Astrocyte (in vitro differentiated cells and primary cell): Measurements from ENCODE around the gene LY6G5B. TPM values are rescaled to one million over a fixed set of nuclear protein-coding genes. Genes with fewer than 3 reads are reported as not detected.

Experiments used
- DNase-seq: peaks from one replicate; pipeline ENCODE4 v3.0.0-alpha.2; 2010; ENCODE audit warnings: low read depth
- FAIRE-seq: peaks from 2 replicates; lab custom pipeline; 2011; peaks lifted over from hg19 to GRCh38; lab: Jason Lieb, UNC
- H2AFZ ChIP-seq: 2 replicates; pipeline ENCODE4 v1.6.0; 2012; ENCODE audit warnings: low read depth, low read length, inconsistent platforms
- H3K27ac ChIP-seq: 2 replicates; pipeline ENCODE4 v1.5.1; 2011; ENCODE audit warnings: low read depth, low read length, inconsistent platforms
- H3K27me3 ChIP-seq: 2 replicates; pipeline ENCODE4 v1.6.0; 2011; ENCODE audit warnings: low read length, inconsistent platforms; ENCODE audit not compliant: insufficient read depth
- H3K36me3 ChIP-seq: 2 replicates; pipeline ENCODE4 v1.5.1; 2011; ENCODE audit warnings: low read length, inconsistent platforms; ENCODE audit not compliant: insufficient read depth
- H3K4me1 ChIP-seq: 2 replicates; pipeline ENCODE4 v1.5.1; 2011; ENCODE audit warnings: low read length, inconsistent platforms; ENCODE audit not compliant: insufficient read depth
- H3K4me2 ChIP-seq: 2 replicates; pipeline ENCODE4 v1.6.0; 2012; ENCODE audit warnings: low read length, inconsistent platforms
- H3K4me3 ChIP-seq: 2 replicates; pipeline ENCODE4 v1.5.1; 2011; ENCODE audit warnings: low read depth, mild to moderate bottlenecking, low read length, inconsistent platforms; ENCODE audit not compliant: insufficient read depth
- H3K79me2 ChIP-seq: 2 replicates; pipeline ENCODE4 v1.6.0; 2012; ENCODE audit warnings: mild to moderate bottlenecking, low read length, inconsistent platforms; ENCODE audit not compliant: insufficient read depth
- H3K9ac ChIP-seq: 2 replicates; pipeline ENCODE4 v1.6.0; 2012; ENCODE audit warnings: mild to moderate bottlenecking, low read length, inconsistent platforms
- H3K9me3 ChIP-seq: 2 replicates; pipeline ENCODE4 v1.5.1; 2012; ENCODE audit warnings: low read depth, mild to moderate bottlenecking, low read length, inconsistent platforms; ENCODE audit not compliant: insufficient read depth
- H4K20me1 ChIP-seq: 2 replicates; pipeline ENCODE4 v1.6.0; 2012; ENCODE audit warnings: low read length, inconsistent platforms; ENCODE audit not compliant: insufficient read depth
- H3K27ac Mint-ChIP-seq: one replicate; pipeline ENCODE4 v1.8.0; 2021; ENCODE audit warnings: mild to moderate bottlenecking, mixed read lengths; ENCODE audit not compliant: unreplicated experiment
- H3K27me3 Mint-ChIP-seq: one replicate; pipeline ENCODE4 v1.8.0; 2021; ENCODE audit warnings: low read depth, mixed read lengths; ENCODE audit not compliant: unreplicated experiment
- H3K36me3 Mint-ChIP-seq: one replicate; pipeline ENCODE4 v1.8.0; 2021; ENCODE audit warnings: low read depth, mixed read lengths; ENCODE audit not compliant: unreplicated experiment
- H3K4me1 Mint-ChIP-seq: one replicate; pipeline ENCODE4 v1.8.0; 2021; ENCODE audit warnings: low read depth, mixed read lengths; ENCODE audit not compliant: unreplicated experiment
- H3K4me3 Mint-ChIP-seq: one replicate; pipeline ENCODE4 v1.8.0; 2021; ENCODE audit warnings: mild to moderate bottlenecking, moderate library complexity, mixed read lengths; ENCODE audit not compliant: unreplicated experiment
- H3K9me3 Mint-ChIP-seq: one replicate; pipeline ENCODE4 v1.8.0; 2021; ENCODE audit warnings: mild to moderate bottlenecking, mixed read lengths; ENCODE audit not compliant: unreplicated experiment
- EZH2 ChIP-seq: IDR thresholded peaks from 2 replicates; pipeline ENCODE4 v1.6.1; 2012; ENCODE audit warnings: mild to moderate bottlenecking, low read length, inconsistent platforms; ENCODE audit not compliant: insufficient read depth
- total RNA-seq: library from RNA; stranded (reverse); gene quantifications from 2 replicates; pipeline ENCODE4 v1.2.1, GENCODE V29; 2021
- TF ChIP-seq, protein P1 (sequence below): IDR thresholded peaks from 2 replicates; pipeline ENCODE4 v1.5.1; 2011; ENCODE audit warnings: low read depth, mild to moderate bottlenecking, inconsistent platforms, low read length, moderate library complexity; ENCODE audit not compliant: insufficient read depth

LY6G5B gene
- total RNA-seq, 1 donor from 2014 or later: 20.3 TPM

DNA sequence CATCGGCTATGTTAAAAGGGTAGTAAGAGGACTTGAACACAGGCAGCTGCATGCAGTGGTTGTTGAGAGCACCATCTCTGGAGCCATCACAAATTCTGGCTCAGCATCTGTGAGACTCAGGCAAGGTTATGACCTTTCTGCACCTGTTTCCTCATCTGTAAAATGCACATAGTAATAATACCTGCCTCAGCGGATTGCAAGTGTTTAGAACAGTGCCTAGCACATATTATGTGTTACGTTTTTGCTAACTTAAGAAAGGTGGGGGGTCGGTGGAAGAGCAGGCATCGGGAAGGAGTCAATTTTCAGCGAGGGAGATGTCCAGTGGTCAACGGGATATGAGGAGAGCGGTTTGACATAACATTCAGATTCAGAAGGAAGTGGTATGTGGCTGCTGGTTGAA lies 8.2 kb downstream of the LY6G5B start:
- H3K4me1 Mint-ChIP-seq: peaks cover 7% of the 10 kb centered on the region
- H3K36me3 Mint-ChIP-seq: no peaks in the 10 kb centered on the region
- Histone ChIP-seq H4K20me1 (no peaks in the 10 kb centered on the region), H3K79me2 (no peaks in the 10 kb centered on the region), H2AFZ (no peak overlapping the region), H3K4me2 (no peak overlapping the region), H3K27ac (no peak overlapping the region), H3K27me3 (no peaks in the 10 kb centered on the region), H3K36me3 (peaks cover 3% of the 10 kb centered on the region), H3K4me3 (no peak overlapping the region), H3K4me1 (peaks cover 11% of the 10 kb centered on the region), H3K9me3 (no peaks in the 10 kb centered on the region), H3K9ac (no peak overlapping the region)
- FAIRE-seq (no peak), DNase-seq (no peak)
- TF ChIP-seq, protein P1, sequence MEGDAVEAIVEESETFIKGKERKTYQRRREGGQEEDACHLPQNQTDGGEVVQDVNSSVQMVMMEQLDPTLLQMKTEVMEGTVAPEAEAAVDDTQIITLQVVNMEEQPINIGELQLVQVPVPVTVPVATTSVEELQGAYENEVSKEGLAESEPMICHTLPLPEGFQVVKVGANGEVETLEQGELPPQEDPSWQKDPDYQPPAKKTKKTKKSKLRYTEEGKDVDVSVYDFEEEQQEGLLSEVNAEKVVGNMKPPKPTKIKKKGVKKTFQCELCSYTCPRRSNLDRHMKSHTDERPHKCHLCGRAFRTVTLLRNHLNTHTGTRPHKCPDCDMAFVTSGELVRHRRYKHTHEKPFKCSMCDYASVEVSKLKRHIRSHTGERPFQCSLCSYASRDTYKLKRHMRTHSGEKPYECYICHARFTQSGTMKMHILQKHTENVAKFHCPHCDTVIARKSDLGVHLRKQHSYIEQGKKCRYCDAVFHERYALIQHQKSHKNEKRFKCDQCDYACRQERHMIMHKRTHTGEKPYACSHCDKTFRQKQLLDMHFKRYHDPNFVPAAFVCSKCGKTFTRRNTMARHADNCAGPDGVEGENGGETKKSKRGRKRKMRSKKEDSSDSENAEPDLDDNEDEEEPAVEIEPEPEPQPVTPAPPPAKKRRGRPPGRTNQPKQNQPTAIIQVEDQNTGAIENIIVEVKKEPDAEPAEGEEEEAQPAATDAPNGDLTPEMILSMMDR: no peak
- TF ChIP-seq EZH2: no peak
- peaks cover 6% of the 10 kb centered on the region for H3K27me3 Mint-ChIP-seq
- no peak overlapping the region for H3K4me3 Mint-ChIP-seq
- no peaks in the 10 kb centered on the region for H3K9me3 Mint-ChIP-seq
- no peak overlapping the region for H3K27ac Mint-ChIP-seq

DNA sequence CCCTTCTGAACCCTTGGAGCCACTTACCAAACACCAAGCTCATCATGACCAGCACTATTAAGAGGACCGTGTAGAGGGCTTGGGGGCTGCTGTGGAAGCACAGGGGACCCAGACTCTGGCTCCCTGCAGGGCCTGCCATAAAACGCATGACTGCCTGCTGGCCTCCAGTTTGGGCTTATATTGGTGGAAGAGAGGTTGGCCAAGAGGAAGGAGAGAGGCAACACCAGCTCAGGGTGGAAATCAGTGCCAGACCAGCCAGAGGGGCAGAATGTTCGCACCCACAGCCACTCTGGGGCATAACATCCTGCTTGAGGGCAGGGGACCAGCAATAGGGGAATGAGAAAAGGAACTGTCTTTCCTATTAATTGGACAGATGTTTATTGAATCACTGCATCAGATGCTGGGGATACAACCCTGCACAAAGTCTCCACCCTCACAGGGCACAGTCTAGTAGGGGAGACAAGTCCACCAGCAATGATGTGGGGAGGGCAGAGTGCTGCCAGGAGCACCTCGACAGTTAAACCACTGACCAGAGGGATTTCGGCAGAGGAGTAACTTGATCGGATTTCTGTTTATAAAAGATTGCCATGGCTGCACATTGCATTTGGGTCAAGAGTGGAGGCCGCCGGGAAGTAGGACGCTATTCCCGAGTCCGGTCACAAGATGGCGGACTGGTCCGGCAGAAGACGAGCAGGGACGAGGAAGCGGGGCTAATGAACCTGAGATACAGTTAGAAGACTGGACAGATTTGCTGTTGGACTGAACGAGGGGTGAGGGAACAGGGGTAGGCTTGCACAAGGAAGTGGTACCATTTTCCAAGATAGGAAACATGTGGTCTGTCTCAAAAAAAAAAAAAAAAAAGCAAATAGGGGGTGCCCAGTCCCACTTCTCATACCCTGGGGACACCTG lies 10.7 kb downstream of the LY6G5B start, which contains the start of gene LY6G5C:
LY6G5C (minus strand) TSS at position 842 of the 909 bp plus-strand sequence; CDS start at position 148, 694 bp downstream.
- H3K27ac ChIP-seq: peak within 1 kb of the TSS; percentile 39
- FAIRE-seq (peak; percentile 29), DNase-seq (peak; percentile 77)
- Mint-ChIP-seq H3K27ac (no peak within 1 kb of the TSS), H3K9me3 (no peaks in the 10 kb centered on the region), H3K36me3 (peaks cover 11% of the 10 kb centered on the region), H3K4me1 (peaks cover 7% of the 10 kb centered on the region), H3K27me3 (peaks cover 12% of the 10 kb centered on the region), H3K4me3 (peak within 1 kb of the TSS; percentile 51)
- no peaks in the 10 kb centered on the region for H4K20me1 ChIP-seq
- H3K4me3 ChIP-seq: peak within 1 kb of the TSS; percentile 63
- no peaks in the 10 kb centered on the region for H3K27me3 ChIP-seq
- H3K4me2 ChIP-seq: peak within 1 kb of the TSS; percentile 96
- H3K4me1 ChIP-seq: peaks cover 11% of the 10 kb centered on the region
- peaks cover 3% of the 10 kb centered on the region for H3K36me3 ChIP-seq
- peak within 1 kb of the TSS; percentile 68 for H2AFZ ChIP-seq
- no peak for TF ChIP-seq EZH2
- TF ChIP-seq, protein P1: peak; percentile 57
- no peaks in the 10 kb centered on the region for H3K9me3 ChIP-seq
- peak within 1 kb of the TSS; percentile 76 for H3K9ac ChIP-seq
- H3K79me2 ChIP-seq: no peaks in the 10 kb centered on the region
